NCI-H524 treated with DMSO at 0.1 percent for 48 hours (cell line): ENCODE data around the gene XYLT1.
"Not testable (repeated sequence)": the region's sequence is repeated elsewhere in the genome, so short reads cannot be mapped to it uniquely, and the experiment has no call there.

ENCODE experiments used
- DNase-seq: peaks from one replicate; lab custom pipeline; 2025; lab: John Stamatoyannopoulos, UW

The XYLT1 gene

GRCh38 chr16:17470908-17471718, at the start of gene XYLT1:
Gene XYLT1 (minus strand): TSS chr16:17470960. CDS start chr16:17470796, 164 bp downstream.
- no peak for DNase-seq

- DNase-seq = no peak
Measured at GRCh38 chr16:17520111-17520510, 49.4 kb upstream of the XYLT1 start.

- DNase-seq = no peak
Measured at GRCh38 chr16:17519101-17519955, 48.6 kb upstream of the XYLT1 start.

- DNase-seq = no peak
Measured at GRCh38 chr16:17518441-17518840, 47.7 kb upstream of the XYLT1 start.

- no peak for DNase-seq
Measured at GRCh38 chr16:17515421-17516210, 44.9 kb upstream of the XYLT1 start.

- DNase-seq = no peak
Measured at GRCh38 chr16:17512636-17513220, 42.0 kb upstream of the XYLT1 start.

- no peak for DNase-seq
Measured at GRCh38 chr16:17511340-17511739, 40.6 kb upstream of the XYLT1 start.

GRCh38 chr16:17510567-17510966, 39.8 kb upstream of the XYLT1 start:
- DNase-seq = no peak

GRCh38 chr16:17509194-17509593, 38.4 kb upstream of the XYLT1 start:
- DNase-seq = no peak

GRCh38 chr16:17508303-17508702, 37.5 kb upstream of the XYLT1 start:
- no peak for DNase-seq

- DNase-seq = not testable (repeated sequence)
Measured at GRCh38 chr16:17507516-17507915, 36.8 kb upstream of the XYLT1 start.

GRCh38 chr16:17505828-17506227, 35.1 kb upstream of the XYLT1 start:
- DNase-seq = not testable (repeated sequence)

- DNase-seq = no peak
Measured at GRCh38 chr16:17504050-17504449, 33.3 kb upstream of the XYLT1 start.

- no peak for DNase-seq
Measured at GRCh38 chr16:17503331-17503730, 32.6 kb upstream of the XYLT1 start.

GRCh38 chr16:17501321-17501720, 30.6 kb upstream of the XYLT1 start:
- no peak for DNase-seq

- DNase-seq = no peak
Measured at GRCh38 chr16:17499223-17499902, 28.6 kb upstream of the XYLT1 start.

GRCh38 chr16:17497648-17498047, 26.9 kb upstream of the XYLT1 start:
- no peak for DNase-seq

GRCh38 chr16:17496891-17497290, 26.1 kb upstream of the XYLT1 start:
- no peak for DNase-seq

- no peak for DNase-seq
Measured at GRCh38 chr16:17493012-17493411, 22.3 kb upstream of the XYLT1 start.

- no peak for DNase-seq
Measured at GRCh38 chr16:17491140-17491662, 20.4 kb upstream of the XYLT1 start.

- no peak for DNase-seq
Measured at GRCh38 chr16:17488506-17488905, 17.7 kb upstream of the XYLT1 start.
